GM18951 (cell line): ENCODE data around the gene MYO15A.

Source experiments
- POLR2A ChIP-seq: IDR thresholded peaks from 4 replicates; pipeline ENCODE4 v1.6.1; 2011; ENCODE audit warnings: mild to moderate bottlenecking; ENCODE audit not compliant: insufficient read length, insufficient read depth; ENCODE audit errors: extremely low read depth
- in situ Hi-C: fragments of 300-500 bp; cut with MboI; formaldehyde crosslinking; loops from one replicate; pipeline ENCODE4 v1.12.0; 2022; ENCODE audit warnings: low sequenced_read_pairs, mixed read lengths, inconsistent platforms; ENCODE audit not compliant: unreplicated experiment

Gene MYO15A

DNA sequence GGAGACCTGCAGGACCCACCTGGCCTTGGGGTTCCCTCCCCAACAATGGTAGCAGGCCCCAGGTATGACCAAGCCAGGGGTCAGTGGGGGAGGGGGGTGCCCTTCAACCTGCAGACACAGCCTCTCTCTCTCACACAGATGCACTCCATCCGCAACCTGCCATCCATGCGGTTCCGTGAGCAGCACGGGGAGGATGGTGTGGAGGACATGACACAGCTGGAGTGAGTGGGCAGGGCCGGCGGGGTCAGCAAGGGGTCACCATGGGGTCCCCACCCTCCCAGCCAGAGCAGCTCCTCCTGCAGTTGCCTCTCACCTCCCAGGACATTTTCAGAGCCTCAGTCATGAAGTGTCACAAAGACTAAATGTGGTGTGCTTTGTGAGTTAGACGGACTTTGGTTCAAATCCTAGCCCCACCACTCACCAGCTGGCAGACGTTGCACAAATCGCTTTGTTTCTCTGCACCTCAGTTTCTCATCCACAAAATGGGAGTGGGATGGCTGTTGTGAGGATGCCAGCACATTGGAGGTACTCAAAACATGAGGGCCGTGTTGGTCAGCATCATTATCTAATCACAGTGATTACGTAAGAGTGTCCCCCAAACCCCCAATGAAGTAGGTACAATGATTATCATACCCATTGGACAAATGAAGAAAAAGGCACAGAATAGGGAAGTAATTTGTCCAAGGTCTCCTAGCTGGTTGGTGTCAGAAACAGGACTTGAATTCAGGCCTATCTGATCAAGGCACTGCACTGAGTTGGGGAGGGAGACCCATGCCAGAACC, 16.0 kb downstream of the MYO15A start:
- TF ChIP-seq POLR2A, result no peak
- in situ Hi-C loops, result no loop called here

DNA sequence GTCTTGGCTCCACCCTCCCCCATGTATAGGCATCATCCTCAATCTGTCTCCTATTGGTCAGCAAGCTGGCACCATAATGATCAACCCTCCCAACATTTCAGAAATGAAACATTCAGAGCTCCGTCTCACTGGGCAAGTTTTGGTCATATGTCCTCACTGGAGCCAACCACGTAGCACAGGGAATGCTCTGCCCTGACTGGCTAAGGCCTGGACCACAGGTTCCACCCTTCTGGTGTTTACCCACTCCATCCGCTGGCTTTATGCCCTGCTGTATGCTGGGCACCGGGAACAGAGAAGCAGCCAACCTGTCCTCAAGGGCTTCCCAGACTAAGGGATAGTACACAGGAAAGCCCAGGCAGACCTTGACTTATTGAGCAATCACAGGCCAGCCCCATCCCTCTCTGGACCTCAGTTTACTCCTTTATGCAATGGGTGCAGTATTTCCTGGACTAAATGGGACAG, 20.5 kb downstream of the MYO15A start:
- in situ Hi-C loops, result no loop called here
- TF ChIP-seq POLR2A, result no peak

DNA sequence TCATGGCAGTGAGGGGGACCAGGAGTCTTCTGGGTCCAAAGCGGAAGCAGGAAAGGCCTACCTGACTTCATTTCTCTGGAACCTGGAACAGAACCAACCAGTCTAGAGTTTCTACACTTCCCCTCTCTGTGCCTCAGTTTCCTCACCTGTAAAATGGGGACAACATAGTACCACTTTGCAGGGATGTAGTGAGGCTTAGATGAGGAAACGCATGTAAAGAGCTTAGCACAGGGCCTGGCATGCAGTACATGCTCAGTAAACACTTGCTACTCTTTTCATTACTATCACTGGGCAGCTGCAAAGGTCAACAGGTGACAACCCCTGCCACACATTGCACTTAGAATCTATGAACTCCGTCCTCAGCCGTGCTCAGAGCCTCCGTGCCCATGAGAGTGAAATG, 24.2 kb downstream of the MYO15A start:
- in situ Hi-C loops, result no loop called here
- no peak for TF ChIP-seq POLR2A

DNA sequence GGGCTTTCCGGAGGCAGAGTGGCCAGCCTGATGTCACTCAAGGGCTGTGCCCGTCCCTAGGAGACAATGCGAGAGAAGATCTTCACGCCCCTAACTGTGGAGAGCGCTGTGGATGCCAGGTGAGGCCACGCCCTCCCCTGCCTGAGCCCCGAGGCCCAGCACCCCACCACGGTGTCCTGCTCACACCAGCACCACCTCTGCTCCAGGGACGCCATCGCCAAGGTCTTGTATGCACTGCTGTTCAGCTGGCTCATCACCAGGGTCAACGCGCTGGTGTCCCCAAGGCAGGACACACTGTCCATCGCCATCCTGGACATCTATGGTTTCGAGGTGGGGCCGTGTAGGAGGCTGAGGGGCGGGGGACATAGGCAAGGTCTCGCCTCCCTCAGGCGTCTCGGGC, 27.8 kb downstream of the MYO15A start:
- in situ Hi-C loops, result no loop called here

DNA sequence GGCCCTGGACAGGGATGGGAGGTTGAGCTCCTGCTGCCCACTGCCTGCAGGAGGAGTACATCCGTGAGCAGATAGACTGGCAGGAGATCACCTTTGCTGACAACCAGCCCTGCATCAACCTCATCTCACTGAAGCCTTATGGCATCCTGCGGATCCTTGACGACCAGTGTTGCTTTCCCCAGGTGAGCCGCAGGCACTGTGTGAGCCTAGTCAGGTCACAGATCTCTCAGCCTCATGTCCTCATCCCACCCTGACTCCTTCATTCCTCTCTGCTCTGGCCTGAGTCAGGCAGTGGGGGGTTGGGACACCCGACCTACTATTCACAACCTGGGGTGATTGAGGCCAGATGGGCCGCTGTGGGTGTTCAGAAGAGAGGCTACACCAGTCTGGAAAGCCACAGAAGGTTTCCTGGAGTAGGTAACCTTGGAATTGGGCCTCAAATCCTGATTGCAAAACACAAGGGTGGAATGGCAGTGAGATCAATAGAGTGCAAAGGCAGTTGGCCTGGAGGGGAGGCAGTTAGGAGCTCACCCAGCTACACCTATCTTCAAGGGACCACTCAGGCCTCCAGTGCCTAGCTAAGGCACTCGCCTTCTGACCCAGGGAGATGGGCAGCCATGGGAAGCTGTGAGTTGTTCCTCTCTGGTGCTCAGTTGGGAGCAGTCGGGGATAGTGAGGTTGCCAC, 29.7 kb downstream of the MYO15A start:
- in situ Hi-C loops, result no loop called here
- no peak for TF ChIP-seq POLR2A

More for the DNA sequence above, 27.8 kb downstream of the MYO15A start:
- no peak for TF ChIP-seq POLR2A

DNA sequence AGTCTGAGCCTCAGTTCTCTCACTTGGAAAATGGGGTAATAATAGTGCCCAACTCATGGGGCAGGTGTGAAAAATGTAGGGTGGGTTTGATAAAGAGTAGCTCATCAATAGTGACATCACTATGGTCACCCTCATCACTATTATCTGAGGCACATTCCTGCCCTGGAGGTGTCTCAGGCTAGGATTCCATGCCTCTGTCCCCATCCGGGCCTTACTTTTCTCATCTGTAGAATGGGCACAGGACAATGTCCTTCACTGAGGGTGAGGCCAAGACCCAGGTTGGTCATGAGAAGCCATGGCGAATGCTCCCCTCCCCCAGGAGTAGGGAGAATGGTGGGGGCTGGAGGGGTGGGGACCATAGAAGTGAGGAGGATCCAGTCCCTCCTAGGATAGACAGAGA, 30.5 kb downstream of the MYO15A start:
- in situ Hi-C loops, result no loop called here
- no peak for TF ChIP-seq POLR2A

DNA sequence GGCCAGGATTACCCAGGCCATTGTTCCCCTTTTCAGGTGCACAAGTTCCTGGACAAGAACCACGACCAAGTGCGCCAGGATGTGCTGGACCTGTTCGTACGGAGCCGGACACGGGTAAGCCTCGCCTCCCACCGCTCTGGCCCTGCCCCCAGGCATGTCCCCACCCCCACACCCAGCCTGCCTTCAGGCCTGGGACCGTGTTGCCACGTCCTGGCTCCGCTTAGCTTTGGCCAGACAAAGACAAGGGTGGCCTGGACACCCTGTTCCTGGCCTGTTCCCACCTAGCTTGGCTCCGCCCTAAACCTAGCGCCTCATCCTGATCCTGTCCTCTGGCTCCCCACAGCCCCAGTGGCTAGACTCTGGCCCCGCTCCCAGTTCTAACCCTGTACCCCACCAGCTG, 30.9 kb downstream of the MYO15A start:
- no peak for TF ChIP-seq POLR2A
- in situ Hi-C loops, result no loop called here

DNA sequence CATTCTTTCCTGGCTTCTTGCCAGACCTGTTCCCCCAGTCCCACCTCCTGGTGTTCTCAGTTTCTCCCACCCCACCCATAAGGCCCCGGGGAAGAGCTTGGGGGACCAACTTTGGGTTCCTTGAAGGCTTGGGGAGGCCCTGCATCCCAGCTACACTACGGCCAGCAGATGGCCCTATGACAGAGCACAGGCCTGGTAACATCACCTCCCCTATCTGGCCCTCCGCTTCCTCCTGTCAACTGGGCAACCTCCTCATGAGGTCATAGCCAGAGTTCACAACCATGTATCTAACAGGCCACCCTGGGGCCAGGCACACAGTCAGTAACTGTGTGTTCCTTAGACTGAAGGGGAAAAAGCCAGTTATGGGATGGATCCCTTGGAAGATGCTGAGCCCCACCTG, 31.4 kb downstream of the MYO15A start:
- no peak for TF ChIP-seq POLR2A
- in situ Hi-C loops, result no loop called here

DNA sequence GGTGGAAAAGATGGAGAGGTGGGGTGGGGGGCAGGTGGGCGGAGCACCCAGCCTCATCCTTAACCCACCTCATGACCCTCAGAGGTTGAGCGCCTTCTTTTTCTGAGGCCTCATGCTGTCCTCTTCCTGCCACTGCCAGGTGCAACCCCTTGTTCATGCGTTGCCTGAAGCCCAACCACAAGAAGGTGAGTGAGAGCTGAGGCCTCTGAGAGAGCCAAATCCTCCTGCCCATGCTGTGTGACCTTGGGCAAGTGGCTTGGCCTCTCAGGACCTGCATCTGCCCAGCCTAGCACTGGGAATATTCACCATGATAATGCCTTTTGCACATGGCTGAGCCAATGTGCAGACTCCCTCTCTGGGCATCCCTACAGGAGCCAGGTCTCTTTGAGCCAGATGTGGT, 32.1 kb downstream of the MYO15A start:
- in situ Hi-C loops, result no loop called here
- no peak for TF ChIP-seq POLR2A

DNA sequence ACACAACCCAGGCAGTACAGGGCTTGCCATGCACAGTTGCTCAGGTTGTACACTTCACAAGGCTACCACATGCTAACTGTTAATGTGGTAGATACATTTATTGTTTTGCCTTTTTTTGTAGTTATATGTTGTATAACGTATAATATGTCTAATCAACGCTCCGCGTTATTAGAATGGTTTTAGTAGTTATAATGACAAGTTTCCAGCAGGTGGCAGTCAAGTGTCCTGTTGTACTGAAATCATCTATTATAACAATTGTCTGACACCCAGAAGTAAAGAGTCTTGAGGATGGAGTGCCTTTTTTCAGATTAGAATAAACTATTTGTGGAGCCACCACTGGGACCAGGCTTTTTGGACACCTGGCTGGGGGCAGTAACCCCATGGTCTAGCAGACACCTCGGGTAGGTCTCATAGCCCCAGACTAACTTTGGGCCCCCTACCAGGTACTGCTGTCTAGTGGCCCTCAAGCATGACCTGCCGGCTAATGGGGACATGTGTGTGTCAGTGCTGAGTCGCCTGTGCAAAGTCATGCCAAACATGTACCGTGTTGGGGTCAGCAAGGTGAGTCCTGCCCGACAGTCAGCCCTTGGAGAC, 32.8 kb downstream of the MYO15A start:
- in situ Hi-C loops, result no loop called here
- TF ChIP-seq POLR2A, result no peak

DNA sequence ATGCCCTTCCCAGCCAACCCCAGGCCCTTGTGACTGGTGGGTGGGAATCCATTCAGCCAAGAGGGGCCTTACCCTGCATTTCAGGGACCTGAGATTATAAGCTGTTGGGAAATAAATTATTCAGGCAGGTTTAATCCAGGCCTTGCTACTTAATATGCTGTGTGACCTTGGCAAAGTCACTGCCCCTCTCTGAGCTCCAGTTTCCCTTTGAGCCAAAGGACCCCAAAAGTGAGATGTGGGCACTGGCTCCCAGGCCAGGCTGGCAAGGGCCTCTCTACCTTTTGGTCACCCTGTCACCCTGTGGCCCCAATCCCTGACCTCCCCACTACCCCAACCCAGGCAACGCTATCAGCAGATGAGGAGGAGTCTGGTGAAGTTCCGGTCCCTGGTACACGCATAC, 33.9 kb downstream of the MYO15A start:
- no peak for TF ChIP-seq POLR2A
- in situ Hi-C loops, result no loop called here

DNA sequence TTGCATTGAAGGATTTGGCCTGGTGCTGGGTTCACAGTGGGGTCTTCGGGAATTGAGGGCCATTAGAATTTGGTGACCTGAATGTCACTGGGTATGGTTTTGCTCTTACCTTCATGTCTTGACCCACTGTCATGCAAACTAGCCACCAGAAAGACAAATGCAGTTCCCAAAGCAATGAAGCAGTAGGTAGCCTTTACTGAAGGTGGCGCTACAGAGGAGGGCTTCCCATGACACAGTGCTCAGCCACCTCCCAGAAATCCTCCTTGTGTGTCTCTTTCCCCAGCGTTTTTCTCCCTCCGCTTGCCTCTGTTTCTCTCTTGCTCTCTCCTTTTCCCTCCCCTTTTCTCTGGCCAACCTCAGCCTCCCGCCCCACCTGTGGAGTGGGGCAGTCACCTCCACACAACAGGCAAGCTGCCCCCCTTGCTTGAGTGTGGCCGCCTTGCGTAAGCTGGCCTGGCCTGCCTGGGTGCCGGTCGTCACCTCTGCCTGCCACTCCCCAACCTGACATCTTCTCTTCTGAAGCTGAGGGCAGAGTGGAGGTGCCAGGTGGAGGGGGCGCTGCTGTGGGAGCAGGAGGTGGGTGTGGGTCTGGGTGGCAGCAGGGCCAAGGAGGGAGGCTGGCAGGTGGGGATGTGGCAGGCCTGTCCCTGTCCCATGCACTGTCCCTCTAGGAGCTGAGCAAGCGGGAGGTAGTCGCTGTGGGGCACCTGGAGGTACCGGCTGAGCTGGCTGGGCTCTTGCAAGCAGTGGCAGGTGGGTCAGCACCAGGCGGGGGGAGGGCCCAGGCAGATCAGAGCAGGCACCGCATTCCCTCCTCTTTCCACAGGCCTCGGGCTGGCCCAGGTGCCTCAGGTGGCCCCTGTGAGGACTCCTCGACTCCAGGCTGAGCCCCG, 34.7 kb downstream of the MYO15A start:
- in situ Hi-C loops, result no loop called here

DNA sequence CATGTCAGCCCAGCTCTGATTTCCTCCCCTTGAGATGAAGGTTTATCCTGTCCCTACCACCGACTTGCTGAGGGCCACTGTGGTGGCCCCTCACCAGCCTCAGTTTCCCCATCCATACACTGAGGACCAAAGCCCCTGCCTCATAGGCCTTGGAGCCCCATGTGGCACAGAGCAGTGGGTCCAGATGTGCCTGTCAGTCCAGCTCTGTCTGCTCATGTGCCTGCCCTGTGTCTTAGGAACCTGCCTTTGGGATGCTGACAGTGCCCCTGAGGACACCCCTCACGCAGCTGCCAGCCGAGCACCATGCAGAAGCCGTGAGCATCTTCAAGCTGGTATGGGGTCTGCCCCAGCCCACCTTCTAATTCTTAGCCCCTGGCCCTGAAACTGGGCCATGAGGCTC, 35.7 kb downstream of the MYO15A start:
- in situ Hi-C loops, result no loop called here
- no peak for TF ChIP-seq POLR2A

More for the DNA sequence above, 34.7 kb downstream of the MYO15A start:
- TF ChIP-seq POLR2A, result no peak

DNA sequence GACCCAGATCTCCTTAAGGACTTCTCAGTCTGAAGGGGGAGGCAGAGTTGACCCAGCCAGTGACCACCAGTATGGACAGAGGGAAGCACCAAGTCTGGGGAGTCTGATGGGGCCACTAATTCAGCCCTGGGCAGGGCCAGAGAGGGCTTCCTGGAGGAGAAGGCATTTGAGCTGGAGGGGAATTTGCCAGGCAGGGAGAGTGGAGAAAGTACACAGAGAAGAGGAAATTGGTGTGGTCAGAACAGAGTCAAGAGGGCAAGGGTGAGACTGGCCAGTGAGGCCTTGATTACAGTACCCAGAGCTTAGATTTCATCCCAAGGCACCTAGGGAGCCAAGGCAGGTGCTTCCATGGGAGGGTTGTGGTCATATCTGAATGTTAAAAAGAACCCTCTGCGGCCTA, 36.3 kb downstream of the MYO15A start:
- TF ChIP-seq POLR2A, result no peak
- in situ Hi-C loops, result no loop called here
